Stimulated activated CD4-positive, alpha-beta T cell treated with anti-CD3 and anti-CD28 coated beads, Interleukin-15, amount 100 ng/mL, for 1 hour (primary cell): ENCODE results near the gene RTP5.

Source experiments
- DNase-seq, 2 donors: peaks; one replicate each; pipeline ENCODE4 v3.0.0-alpha.2; 2020; ENCODE audit warnings: low read depth in 1 of 2, low spot score in 1 of 2

The RTP5 gene

DNA sequence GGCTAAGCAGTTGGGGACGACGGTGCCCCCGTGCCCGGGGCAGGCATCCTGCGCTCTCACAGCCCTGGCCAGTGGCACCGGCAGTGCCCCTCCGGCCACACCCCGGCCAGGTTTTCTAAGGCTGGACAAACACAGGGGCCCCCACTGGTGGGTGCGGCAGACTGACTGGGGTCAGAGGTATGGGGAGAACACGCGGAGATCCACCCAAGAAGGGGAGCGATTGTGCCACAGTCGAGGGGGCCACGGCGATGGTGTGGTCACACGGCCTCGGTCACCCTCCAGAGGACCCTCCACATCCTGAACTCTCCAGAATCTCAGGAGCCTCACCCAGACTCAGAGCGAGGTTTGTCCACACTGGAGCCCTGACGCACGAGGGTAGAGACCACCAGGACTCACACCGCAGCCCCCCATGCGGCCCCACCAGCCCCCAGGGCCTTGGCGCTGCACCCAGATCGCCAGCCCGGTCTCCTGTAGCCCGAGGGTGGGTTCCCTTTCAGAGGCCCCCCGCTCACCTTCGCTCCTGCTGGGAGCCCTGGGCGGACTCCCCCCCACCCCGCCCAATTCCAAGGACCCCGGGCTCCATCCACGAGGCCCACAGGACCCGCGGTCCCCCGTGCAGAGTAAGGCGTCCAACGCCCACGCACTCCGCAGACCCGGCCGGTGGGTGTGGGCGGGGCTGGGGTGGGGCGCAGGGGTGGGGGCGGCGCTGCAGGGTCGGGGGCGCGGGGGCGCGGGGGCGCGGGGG is 26.0 kb upstream of the RTP5 start:
- DNase-seq: no peak

DNA sequence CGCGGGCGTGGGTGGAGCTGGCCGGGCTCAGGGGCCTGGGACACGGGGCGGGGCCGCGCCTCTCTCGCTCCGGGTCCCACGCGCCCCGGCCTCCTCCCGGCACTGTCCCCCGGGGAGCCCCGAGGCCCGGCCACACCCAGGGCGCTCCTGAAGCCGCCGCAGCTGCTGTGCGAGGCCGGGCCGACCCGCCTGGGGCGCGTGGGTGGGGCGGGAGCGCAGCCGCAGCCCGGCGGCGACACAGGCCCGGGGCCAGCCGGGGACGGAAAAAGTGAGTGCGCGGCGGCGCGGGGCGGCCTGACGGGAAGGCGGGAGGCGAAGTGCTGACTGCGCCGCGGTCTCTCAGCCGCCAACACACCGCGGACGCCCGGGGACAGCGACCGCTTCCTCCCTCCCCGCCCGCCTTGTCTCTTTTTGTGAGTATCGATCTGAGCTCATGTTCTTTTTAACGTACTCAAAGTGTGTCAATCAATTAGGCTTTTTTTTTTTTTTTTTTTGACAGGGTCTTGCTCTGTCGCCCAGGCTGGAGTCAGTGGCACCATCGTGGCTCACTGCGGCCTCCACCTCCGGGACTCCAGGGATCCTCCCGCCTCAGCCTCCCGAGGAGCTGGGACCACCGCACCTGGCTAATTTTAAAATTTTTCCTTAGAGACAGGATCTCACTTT is 25.3 kb upstream of the RTP5 start:
- peak; percentile 75 to 76 for DNase-seq

DNA sequence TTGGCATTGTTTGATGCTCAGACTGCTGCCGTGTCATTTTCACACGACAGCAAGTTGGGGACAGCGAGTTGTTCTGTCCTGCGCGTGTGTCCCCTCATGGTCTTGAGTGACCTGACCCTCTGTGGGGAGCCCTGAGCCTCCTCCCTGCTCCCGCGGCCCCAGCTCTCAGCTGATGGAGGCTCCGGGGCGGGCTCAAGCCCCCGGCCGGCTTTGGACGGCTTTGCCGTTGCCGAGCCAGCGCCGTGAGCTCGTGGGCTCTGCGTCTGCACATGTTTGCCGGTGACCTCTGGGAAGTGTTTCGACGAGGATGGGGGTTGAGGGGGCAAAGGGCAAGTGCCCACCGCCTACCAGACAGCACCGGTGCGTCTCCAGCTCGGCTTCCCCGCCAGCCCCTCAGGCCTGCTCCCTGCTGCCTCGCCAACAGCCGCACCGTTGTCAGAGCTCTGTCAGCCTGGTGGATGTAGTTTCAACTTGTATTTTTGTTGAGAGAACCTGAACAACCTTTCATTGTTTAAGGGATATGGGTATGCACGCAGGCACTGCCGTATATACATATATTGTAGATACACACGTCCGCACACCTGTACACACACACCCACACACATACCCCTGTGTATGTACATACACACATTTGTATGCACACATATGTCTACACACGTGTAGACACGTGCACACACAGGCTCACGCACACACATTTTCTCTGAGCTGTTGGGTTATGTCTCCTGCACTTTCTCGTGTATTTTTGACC is 24.5 kb upstream of the RTP5 start:
- no peak for DNase-seq

DNA sequence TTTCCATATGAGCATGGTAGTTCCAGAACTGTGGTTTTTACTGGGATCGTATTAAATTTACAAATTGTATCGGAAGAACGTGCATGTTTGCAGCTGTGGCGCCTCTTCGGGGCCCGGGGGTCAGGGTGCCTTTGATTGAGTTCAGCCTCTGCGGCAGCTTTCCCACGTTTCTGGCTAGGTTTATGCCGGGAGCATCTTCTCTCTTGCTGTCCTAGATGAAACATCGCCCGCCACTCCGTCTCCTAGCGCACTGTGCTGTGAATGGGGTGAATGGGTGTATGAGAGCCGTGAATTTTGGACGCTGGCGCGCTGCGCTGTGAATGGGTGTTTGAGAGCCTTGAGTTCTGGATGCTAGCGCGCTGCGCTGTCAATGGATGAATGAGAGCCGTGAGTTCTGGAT is 23.1 kb upstream of the RTP5 start:
- no peak for DNase-seq

DNA sequence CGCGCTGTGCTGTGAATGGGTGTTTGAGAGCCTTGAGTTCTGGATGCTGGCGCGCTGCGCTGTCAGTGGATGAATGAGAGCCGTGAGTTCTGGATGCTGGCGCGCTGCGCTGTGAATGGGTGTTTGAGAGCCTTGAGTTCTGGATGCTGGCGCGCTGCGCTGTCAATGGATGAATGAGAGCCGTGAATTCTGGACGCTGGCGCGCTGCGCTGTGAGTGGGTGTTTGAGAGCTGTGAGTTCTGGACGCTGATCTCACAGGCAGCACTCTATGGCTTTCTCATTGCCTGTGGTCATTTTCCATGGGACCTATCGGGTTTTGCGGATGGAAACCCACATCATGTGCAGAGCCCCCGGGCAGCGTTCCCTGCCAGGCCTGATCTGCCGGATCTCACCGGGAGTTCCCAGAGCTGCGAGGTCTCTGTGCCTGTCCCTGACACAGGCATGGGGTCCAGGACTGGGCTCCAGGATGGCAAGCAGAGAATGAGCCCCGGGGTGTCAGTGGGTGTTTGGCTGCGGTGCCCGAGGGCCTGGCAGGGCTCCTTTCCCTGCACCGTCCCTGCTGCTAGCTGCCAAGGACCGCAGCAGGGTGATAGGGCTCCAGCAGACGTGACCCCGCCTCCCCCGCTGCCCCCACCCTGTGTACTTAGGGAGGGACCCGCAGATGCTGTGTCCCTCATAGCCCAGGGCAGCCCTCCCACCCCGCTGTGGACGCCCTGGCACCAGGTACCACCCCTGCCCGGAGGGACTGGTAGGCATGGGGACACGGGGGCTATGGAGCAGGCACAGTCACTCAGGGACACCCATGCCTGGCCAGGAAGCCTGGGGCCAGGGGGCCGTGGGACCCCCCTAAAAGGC is 20.5 kb upstream of the RTP5 start:
- DNase-seq: no peak

DNA sequence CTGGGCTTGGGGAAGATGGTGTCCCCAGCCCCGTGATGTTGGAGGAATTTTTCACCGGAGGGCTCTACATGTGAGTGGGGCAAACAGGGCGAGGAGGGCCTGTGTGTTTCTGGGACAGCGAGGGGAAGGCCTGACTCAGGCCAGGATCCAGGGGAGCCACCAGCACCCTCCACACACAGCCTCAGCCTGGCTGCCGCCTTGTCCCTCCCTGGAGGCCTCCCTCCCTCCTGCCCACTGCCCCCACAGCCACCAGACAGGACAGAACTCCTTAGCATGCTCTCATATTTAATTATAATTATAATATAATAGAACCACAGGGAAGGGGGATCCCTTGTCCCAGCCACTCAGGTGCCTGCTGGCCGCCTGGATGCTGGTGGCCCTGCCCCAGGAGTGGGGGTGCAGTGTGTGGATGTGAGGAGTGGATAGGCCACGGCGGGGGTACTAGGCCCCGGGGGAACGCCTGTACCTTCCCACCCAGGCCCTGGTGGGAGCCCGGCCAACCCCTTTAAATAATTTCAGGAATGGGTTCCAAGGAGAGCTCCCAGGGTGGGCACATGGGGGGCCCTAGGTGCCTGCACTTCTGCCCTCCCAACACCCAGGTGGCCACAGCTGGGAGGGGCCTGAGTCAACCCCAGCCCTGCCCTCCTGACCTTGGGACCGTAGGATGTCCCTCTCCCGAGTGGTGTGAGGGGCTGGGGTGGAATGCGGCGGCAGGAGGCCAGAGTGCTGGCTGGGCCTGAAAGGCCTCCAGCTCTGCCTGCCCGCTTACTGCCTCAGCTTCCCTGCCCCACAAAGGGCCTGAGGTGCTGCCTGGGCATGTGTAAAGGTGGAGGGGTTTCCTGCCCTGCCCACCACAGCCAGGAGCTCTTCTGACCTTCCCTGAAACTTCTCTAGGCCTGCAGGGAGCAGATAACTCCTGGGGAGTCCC is 19.6 kb upstream of the RTP5 start:
- no peak for DNase-seq

DNA sequence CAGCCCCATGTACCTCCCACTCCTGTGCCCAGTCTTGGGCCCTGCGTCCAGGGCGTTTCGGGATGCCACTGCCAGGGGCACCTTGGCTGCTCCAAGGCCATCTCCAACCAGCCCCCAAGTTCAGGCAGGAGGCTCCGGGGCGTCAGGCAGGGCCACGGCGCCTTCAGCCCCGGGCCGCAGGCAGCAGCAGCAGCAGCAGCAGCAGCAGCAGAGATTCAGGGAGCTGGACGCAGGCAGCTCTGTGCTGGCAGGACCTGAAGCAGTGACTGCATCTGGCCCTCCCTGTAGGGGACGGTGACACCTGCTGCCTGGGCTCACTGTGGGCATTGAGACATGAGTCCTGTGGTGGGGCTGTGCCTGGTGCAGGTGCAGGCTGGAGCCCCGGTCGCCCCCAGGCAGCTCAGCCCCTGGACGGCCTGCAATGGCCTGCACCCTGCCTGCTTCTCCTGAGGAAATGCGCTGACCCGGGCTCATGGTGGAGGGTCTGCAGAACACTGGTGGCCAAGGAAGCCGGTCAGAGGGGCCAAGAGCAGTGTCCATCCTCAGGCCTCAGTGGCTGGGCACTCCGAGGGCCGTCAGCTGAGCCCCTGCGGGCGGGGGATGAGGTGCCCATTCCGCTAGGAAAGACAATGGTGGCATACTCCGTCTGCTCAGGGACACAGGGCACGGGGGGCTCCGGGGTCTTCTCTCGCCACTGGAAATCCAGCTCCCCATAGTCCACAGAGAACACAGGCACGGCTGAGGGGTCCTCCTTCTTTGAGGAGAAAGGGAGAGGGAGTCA is 18.8 kb upstream of the RTP5 start:
- DNase-seq: no peak

DNA sequence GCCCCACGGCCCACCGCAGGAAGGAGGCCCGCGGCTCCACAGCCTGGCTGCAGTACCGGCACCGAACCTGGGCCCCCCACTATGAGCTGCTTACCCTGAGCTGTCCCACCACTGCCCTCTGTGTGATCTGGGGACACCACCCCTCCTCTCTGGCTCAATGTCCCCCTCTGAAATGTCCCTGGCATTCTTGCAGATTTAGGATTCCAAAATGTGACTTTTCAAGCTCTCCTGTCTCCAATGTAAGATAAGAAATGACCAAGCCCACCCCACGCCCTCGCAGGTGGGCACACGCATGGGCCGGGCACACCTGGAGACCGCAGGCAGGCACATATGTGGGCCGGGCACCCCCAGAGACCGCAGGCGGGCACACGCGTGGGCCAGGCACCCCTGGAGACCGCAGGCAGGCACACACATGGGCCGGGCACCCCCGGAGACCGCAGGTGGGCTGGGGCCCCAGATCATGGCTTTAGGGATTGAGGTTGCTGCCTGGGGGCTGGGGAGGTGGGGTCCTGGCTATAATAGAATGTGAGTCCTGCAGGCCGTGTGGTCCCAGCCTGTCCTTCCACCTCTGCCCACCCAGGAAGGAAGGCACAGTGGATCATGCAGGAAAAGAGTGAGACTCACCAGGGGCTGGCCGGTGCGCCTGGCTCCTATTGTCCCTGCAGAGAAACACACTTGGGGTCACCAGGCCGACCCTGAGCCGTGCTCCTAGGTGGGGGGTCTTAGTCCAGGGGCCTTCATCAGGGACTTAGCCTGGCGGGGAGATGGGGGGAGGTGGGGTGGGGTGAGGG is 18.0 kb upstream of the RTP5 start:
- DNase-seq: no peak

DNA sequence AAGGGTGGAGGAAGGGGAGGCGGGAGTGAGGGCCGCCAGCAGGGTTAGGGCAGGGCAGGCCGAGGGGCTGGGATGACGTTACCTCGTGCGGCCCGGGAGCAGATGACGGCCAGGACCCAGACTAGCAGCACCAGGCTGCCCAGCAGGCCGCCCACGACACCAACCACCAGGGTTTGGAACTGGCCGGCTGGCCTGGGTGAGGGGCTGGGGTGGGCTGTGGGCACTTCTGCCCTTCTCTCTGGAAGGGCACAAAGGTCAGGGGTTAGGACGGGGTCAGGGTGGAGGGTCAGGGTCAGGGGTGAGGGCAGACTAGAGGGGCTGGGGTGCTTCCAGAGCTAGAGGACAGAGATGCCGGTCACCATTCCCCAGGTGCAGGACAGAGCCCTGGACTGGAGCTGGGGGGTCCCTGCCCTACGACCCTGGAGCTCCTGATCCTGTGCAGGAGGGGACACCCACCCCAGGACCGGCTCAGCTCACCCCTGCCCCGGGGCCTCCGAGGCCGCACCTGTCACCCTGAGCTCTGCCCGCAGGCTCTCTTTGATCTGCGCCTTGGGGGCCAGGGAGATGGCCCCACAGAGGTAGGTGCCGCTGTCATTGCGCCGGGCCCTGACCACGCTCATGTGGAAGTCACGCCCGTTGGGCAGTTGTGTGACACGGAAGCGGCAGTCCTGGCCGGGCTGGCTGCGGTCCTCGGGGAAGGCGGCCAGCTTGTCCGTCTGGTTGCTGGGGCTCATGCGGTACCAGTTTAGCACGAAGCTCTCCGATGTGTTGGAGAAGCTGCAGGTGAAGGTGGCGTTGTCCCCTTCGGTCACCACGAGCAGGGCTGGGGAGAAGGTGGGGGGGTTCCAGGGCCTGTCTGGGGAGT is 17.2 kb upstream of the RTP5 start:
- DNase-seq: no peak

DNA sequence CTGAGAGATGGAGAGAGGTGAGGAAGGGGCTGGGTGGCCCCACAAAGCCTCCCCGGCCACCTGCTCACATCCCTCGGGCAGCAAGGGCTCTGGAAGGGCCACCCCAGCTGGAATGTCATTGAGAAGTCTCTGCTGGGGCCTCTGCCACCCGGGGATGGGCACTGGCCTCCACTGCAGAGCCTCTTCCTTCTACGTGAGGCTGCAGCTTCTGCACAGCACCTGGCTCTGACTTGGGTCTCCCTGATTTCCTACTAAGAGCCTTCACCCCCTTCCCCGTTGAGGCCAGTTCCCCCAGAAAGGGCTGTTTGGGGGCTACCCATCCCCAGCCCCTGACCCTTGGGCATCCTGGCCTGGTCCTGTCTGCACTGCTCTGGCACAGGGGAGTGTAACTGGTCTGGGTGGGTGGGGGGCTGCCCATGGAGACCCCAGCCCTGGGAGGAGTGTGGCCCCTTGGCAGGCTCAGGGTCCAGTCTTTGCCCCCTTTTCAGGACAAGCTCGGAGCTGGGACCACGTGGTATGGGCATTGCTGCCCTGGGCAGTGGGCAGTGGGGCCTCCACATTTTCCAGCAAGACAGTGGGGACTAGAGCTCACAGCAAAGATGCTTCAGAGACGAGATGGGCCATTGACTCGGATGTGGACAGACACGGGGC is 16.4 kb upstream of the RTP5 start:
- no peak for DNase-seq

DNA sequence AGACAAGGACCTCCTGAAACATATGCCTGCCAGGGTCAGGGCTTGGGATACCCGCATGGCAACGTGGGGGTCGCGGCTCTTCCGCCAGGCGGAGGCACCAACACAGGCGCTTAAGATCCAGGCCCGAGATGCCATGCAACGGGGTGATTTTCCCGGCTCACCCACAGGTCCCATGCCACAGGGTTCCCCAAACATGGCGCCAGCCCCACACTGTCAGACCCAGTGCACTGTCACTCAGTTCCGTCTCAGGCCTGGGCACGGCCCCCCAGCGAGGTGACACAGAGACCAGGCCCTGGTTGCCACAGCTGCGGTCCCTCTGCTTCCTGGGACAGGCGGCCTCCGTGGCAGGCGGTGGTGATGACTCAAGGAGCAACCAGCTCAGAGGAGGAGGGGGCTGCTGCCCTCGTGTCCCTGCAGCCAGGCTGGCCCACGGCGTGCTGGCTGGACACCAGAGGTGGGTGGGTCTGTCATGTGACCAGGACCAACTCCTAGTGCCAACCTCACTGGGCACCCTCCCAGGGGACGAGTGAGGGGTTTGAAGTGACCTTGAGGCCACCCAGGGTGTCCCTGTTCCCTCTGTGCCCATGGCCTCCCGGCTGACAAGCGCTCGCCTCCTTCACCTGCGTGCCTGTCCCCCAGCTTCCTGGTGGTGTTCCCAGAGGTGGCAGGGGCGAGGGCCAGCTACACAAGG is 15.7 kb upstream of the RTP5 start:
- no peak for DNase-seq

DNA sequence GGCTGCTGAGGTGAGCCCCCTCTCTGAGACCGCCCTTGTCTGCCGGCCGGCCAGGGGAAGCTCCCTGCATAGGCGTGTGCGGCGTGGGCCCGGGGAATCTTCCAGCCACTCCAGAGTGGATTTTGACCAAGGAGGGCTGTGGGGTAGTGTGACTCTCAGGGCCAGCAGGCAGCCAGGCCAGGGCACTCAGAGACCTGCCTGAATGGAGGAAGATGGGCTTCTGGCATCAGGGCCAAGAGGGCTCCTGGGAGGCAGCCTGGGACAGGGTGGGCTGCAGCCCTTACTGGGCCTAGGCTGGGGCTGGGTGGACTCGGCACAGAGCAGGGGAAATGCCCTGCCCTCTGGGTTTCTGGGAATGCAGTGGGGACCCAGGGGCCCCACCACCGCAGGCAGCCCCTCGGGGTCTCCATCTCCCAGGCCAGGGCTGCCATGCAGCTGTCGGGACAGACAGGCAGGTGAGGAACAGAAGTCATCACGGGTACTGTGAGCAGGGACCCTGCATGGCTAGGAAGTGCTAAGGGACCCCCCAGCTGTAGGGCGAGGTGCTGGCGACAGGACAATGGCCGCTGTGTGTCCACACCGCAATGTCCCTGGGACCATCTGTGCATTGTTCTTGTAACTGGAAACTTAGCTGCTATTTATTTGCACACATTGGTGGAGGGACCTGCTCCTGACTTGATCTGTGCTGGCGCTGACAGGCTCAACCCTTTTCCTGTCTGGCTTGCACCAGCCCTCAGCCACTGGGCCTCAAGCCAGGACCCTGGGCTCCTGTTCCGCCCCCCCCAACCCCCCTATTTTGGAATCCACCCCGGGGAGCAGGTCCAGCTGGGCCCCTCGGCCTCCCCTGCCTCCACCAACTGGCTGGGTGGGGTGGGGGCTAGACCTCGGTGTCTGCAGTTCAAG is 14.9 kb upstream of the RTP5 start:
- no peak for DNase-seq

DNA sequence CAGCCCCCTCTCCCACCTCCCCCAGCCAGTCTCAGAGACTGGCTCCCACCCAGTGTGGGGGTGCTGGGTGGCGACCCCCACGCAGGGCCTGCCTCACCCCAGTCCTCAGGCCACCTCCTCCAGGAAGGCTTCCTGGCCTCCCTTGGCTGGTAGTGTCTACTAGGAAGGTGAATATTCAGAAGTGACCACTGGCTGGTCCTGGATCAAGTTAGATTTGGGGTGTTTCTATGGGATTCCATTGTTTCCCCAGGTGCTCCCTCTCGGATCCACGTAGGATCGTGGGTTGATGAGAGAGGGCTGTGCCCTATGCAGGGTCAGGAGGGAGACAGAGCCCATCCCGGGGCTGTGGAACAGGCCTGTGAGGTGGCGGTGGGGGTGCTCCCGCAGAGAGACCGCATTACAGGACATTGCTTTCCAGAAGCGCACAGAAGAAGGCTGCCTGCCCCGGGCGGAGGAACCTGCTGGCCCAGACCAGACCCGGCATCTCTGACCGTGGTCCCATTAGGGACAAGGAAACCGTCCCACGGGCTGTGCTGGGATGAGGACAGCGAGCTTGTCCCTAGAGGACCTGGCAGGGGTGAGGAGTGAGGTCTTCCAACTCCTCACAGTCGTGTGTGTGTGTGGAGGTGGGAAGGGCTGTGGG is 14.2 kb upstream of the RTP5 start:
- DNase-seq: no peak

DNA sequence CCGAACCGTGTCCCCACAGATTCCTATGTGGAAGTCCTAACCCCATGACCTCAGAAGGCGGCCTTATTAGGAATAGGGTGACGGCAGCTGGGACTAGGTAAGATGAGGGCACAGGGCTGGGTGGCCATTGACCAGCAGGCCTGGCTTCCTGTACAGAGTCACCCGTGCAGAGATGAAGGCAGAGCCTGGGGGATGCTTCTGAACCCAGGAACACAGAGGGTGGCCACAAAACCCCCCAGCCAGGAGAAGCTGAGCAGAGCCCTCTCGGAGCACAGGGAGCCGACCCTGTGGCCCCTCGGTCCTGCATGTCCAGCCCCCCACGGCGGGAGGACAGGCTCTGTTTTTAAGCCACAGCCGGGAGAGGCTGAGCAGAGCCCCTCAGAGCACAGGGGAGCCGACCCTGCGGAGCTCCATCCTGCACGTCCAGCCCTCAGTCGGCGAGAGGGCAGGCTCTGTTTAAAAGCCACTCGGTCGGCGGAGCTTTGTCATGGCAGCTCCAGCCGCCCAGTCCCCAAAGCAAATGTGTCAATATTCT is 13.6 kb upstream of the RTP5 start:
- DNase-seq: no peak

DNA sequence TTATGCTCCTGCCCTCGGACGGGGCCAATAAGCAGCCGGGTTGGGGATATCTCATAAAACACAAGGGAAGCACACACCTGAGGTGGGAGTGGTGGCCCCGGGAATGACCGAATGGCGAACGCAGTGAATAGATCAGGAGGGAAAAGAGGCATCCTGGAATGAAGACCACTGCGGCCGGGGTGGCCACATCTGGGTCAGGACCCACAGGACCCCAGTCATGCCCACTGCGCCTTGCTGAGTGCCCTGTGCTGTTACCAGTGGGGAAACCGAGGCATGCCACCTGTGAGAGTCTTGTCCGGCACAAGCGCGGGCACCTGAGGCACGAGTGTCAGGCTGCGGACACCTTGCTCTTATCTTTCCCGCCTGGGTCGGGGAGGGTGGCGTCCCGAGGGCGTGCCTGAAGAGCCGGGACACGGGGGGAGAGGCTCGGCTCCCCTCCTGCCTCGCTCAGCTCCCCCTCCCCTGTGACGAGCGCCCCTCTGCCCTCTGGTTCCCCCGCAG is 12.4 kb upstream of the RTP5 start:
- no peak for DNase-seq
